Osteoblast (primary cell): ENCODE measurements around the gene TRIO. TPM values are rescaled to one million over a fixed set of nuclear protein-coding genes. Genes with fewer than 3 reads are reported as not detected.
A peak's percentile ranks its signal among the peaks of the same experiment; 100 is the strongest.

Experiments used
- DNase-seq: peaks from one replicate; pipeline ENCODE4 v3.0.0; 2011; ENCODE audit warnings: low spot score, mixed read lengths; ENCODE audit not compliant: insufficient read length; ENCODE audit errors: missing footprints
- H2AFZ ChIP-seq: 2 replicates; pipeline ENCODE4 v1.6.0; 2011; ENCODE audit warnings: mild to moderate bottlenecking, low read length
- H3K27ac ChIP-seq: 2 replicates; pipeline ENCODE4 v1.5.1; 2011; ENCODE audit warnings: mild to moderate bottlenecking, low read depth, low read length, moderate library complexity
- H3K27me3 ChIP-seq: 2 replicates; pipeline ENCODE4 v1.6.0; 2012; ENCODE audit warnings: mild to moderate bottlenecking, control low read depth, inconsistent platforms, low read length, moderate library complexity; ENCODE audit not compliant: insufficient read depth
- H3K36me3 ChIP-seq: 2 replicates; pipeline ENCODE4 v1.5.1; 2011; ENCODE audit warnings: mild to moderate bottlenecking, low read length, control low read depth, moderate library complexity; ENCODE audit not compliant: insufficient read depth
- H3K4me1 ChIP-seq: 2 replicates; pipeline ENCODE4 v1.5.1; 2011; ENCODE audit warnings: mild to moderate bottlenecking, low read length, control low read depth, moderate library complexity; ENCODE audit not compliant: insufficient read depth
- H3K4me2 ChIP-seq: 2 replicates; pipeline ENCODE4 v1.6.0; 2011; ENCODE audit warnings: mild to moderate bottlenecking, low read length; ENCODE audit not compliant: insufficient read depth
- H3K4me3 ChIP-seq: fragments of 200-600 bp; sonication (generic); 3 replicates; pipeline ENCODE4 v1.5.1; 2012; ENCODE audit warnings: mild to moderate bottlenecking, low read length, inconsistent platforms; ENCODE audit not compliant: insufficient read depth
- H3K79me2 ChIP-seq: 2 replicates; pipeline ENCODE4 v1.6.0; 2012; ENCODE audit warnings: mild to moderate bottlenecking, low read length, control low read depth, inconsistent platforms; ENCODE audit not compliant: insufficient read depth
- H3K9me3 ChIP-seq: 2 replicates; pipeline ENCODE4 v1.5.1; 2011; ENCODE audit warnings: low read depth, low read length, control low read depth
- H4K20me1 ChIP-seq: 2 replicates; pipeline ENCODE4 v1.6.0; 2012; ENCODE audit warnings: mild to moderate bottlenecking, low read length, control low read depth; ENCODE audit not compliant: insufficient read depth
- CTCF ChIP-seq: IDR thresholded peaks from 2 replicates; pipeline ENCODE4 v1.5.1; 2011; ENCODE audit warnings: mild to moderate bottlenecking, low read depth, low read length, moderate library complexity; ENCODE audit errors: extremely low read depth
- total RNA-seq: library from RNA; depleted of rRNA; stranded (reverse); fragments of >200 nt; gene quantifications from 2 replicates; pipeline ENCODE4 v1.2.3, GENCODE V29; 2012

TRIO gene
- total RNA-seq, 1 donor: 274 TPM

DNA sequence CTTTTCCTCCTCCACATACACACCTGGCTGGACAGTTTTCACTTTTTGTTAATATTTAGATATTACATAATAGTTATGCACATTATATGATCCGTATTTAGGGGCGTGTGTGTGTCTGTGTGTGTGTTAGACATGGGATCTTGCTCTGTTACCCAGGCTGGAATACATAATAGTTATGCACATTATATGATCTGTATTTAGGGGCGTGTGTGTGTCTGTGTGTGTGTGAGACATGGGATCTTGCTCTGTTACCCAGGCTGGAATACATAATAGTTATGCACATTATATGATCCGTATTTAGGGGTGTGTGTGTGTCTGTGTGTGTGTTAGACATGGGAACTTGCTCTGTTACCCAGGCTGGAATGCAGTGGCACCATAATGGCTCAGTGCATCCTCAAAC, 239.5 kb downstream of the TRIO start:
- Histone ChIP-seq H3K27ac (no peak overlapping the region), H2AFZ (no peak overlapping the region), H3K36me3 (peaks cover 89% of the 10 kb centered on the region), H3K4me1 (peaks cover 4% of the 10 kb centered on the region), H3K27me3 (no peaks in the 10 kb centered on the region), H3K9me3 (no peaks in the 10 kb centered on the region), H4K20me1 (peaks cover 27% of the 10 kb centered on the region), H3K4me2 (no peak overlapping the region), H3K4me3 (no peak overlapping the region), H3K79me2 (peaks cover 67% of the 10 kb centered on the region)
- DNase-seq: no peak
- no peak for TF ChIP-seq CTCF

GRCh38 chr5:14383923-14384322, 240.8 kb downstream of the TRIO start:
- H3K4me3 ChIP-seq: no peak overlapping the region
- no peak for TF ChIP-seq CTCF
- peaks cover 4% of the 10 kb centered on the region for H3K4me1 ChIP-seq
- no peaks in the 10 kb centered on the region for H3K27me3 ChIP-seq
- H3K9me3 ChIP-seq: no peaks in the 10 kb centered on the region
- H3K27ac ChIP-seq: no peak overlapping the region
- H3K4me2 ChIP-seq: no peak overlapping the region
- peaks cover 61% of the 10 kb centered on the region for H3K79me2 ChIP-seq
- H3K36me3 ChIP-seq: peaks cover 89% of the 10 kb centered on the region
- no peak overlapping the region for H2AFZ ChIP-seq
- peaks cover 27% of the 10 kb centered on the region for H4K20me1 ChIP-seq
- no peak for DNase-seq

GRCh38 chr5:14385019-14385418, 241.9 kb downstream of the TRIO start:
- no peaks in the 10 kb centered on the region for H3K27me3 ChIP-seq
- H2AFZ ChIP-seq: no peak overlapping the region
- H3K9me3 ChIP-seq: no peaks in the 10 kb centered on the region
- no peak overlapping the region for H3K4me3 ChIP-seq
- no peak for DNase-seq
- H3K79me2 ChIP-seq: peaks cover 52% of the 10 kb centered on the region
- peaks cover 89% of the 10 kb centered on the region for H3K36me3 ChIP-seq
- H3K4me2 ChIP-seq: no peak overlapping the region
- H3K27ac ChIP-seq: no peak overlapping the region
- H4K20me1 ChIP-seq: peaks cover 25% of the 10 kb centered on the region
- no peak for TF ChIP-seq CTCF
- peaks cover 4% of the 10 kb centered on the region for H3K4me1 ChIP-seq

DNA sequence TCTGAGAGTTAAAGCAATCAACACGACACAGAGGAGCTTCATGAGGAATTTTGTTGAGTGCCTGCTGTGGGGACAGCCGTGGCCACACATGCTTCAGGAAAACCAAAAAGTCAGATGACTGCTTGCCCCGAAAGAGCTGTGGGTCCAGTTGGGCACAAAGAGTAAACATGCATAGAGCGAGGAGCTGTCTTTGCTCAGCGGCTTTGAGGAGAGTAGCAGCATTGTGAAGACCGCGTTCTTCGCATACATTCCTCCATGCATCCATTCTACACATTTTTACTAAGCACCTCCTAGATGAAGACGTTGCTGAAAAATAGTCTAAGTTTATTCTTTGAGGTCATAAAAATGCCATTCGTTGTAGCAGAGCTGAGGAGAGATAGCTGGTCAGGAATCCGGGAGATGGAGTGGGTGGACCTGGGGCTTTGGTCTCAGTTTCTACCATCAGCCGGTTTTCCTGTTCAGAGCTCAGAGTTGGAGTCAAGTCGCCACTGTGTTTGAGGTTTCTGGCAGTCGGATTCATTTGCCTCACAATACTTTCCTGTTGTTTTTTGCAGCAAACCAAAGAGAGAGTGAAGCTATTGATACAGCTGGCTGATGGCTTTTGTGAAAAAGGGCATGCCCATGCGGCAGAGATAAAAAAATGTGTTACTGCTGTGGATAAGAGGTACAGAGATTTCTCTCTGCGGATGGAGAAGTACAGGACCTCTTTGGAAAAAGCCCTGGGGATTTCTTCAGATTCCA, 243.9 kb downstream of the TRIO start:
- Histone ChIP-seq H3K4me2 (no peak overlapping the region), H3K27me3 (no peaks in the 10 kb centered on the region), H3K4me3 (no peak overlapping the region), H3K4me1 (peaks cover 4% of the 10 kb centered on the region), H4K20me1 (peaks cover 19% of the 10 kb centered on the region), H3K36me3 (peaks cover 93% of the 10 kb centered on the region), H3K9me3 (no peaks in the 10 kb centered on the region), H3K27ac (no peak overlapping the region), H3K79me2 (peaks cover 44% of the 10 kb centered on the region), H2AFZ (no peak overlapping the region)
- TF ChIP-seq CTCF: no peak
- peak; percentile 72 for DNase-seq
